Neural progenitor cell (in vitro differentiated cells): ENCODE data around the gene GDF2. TPM values are rescaled to one million over a fixed set of nuclear protein-coding genes. Genes with fewer than 3 reads are reported as not detected.

Experiments
- DNase-seq: peaks from one replicate; pipeline ENCODE4 v3.0.0-alpha.2; 2016; ENCODE audit warnings: low spot score
- H2AFZ ChIP-seq: fragments of 200-600 bp; sonication (generic); replicated peaks from 2 replicates; pipeline ENCODE4 v1.6.1; 2016; ENCODE audit warnings: antibody characterized with exemption
- H3F3A ChIP-seq: fragments of 200-600 bp; sonication (generic); 2 replicates; pipeline ENCODE4 v1.6.1; 2016; ENCODE audit warnings: antibody characterized with exemption, low read depth
- H3K27ac ChIP-seq: fragments of 200-600 bp; sonication (generic); 2 replicates; pipeline ENCODE4 v1.5.1; 2016; ENCODE audit warnings: mild to moderate bottlenecking
- H3K27me3 ChIP-seq: fragments of 200-600 bp; sonication (generic); 2 replicates; pipeline ENCODE4 v1.6.1; 2016; ENCODE audit warnings: mild to moderate bottlenecking, moderate library complexity
- H3K36me3 ChIP-seq: fragments of 200-600 bp; sonication (generic); 2 replicates; pipeline ENCODE4 v1.5.1; 2016
- H3K4me1 ChIP-seq: fragments of 200-600 bp; sonication (generic); 2 replicates; pipeline ENCODE4 v1.6.1; 2016; ENCODE audit warnings: mixed run types
- H3K4me2 ChIP-seq: fragments of 200-600 bp; sonication (generic); 2 replicates; pipeline ENCODE4 v1.6.1; 2016
- H3K4me3 ChIP-seq: fragments of 200-600 bp; sonication (generic); 2 replicates; pipeline ENCODE4 v1.5.1; 2016
- H3K79me2 ChIP-seq: fragments of 200-600 bp; sonication (generic); 2 replicates; pipeline ENCODE4 v1.6.1; 2016; ENCODE audit warnings: low read depth
- H3K9ac ChIP-seq: fragments of 200-600 bp; sonication (generic); 2 replicates; pipeline ENCODE4 v1.6.1; 2016
- H3K9me3 ChIP-seq: fragments of 200-600 bp; sonication (generic); 2 replicates; pipeline ENCODE4 v1.5.1; 2016; ENCODE audit warnings: low read depth
- H4K20me1 ChIP-seq: fragments of 200-600 bp; sonication (generic); 2 replicates; pipeline ENCODE4 v1.6.1; 2016; ENCODE audit warnings: low read depth
- H3K27ac Mint-ChIP-seq: 3 replicates; pipeline ENCODE4 v1.8.0; 2021; ENCODE audit warnings: mixed read lengths
- H3K27me3 Mint-ChIP-seq: 2 replicates; pipeline ENCODE4 v1.8.0; 2022; ENCODE audit warnings: low read depth, mild to moderate bottlenecking, inconsistent platforms, moderate library complexity, mixed read lengths; ENCODE audit not compliant: insufficient read depth
- H3K36me3 Mint-ChIP-seq: 3 replicates; pipeline ENCODE4 v1.8.0; 2021; ENCODE audit warnings: mixed read lengths
- H3K4me1 Mint-ChIP-seq: 3 replicates; pipeline ENCODE4 v1.8.0; 2021; ENCODE audit warnings: mixed read lengths
- H3K4me3 Mint-ChIP-seq: 3 replicates; pipeline ENCODE4 v1.8.0; 2021; ENCODE audit warnings: mild to moderate bottlenecking, moderate library complexity, mixed read lengths
- H3K9me3 Mint-ChIP-seq: 3 replicates; pipeline ENCODE4 v1.8.0; 2020; ENCODE audit warnings: mixed read lengths
- EZH2 ChIP-seq: fragments of 200-600 bp; sonication (generic); IDR thresholded peaks from 2 replicates; pipeline ENCODE4 v1.6.1; 2017; ENCODE audit warnings: antibody characterized with exemption, mild to moderate bottlenecking, moderate library complexity
- EZH2phosphoT487 ChIP-seq: fragments of 200-600 bp; sonication (generic); IDR thresholded peaks from 2 replicates; pipeline ENCODE4 v1.6.1; 2017; ENCODE audit warnings: antibody characterized with exemption
- total RNA-seq: library from RNA; depleted of rRNA; stranded (reverse); fragments of >200 nt; gene quantifications from 2 replicates; pipeline ENCODE4 v1.2.3, GENCODE V29; 2015; ENCODE audit warnings: low replicate concordance
- TF ChIP-seq, protein P1 (sequence below): fragments of 200-600 bp; sonication (generic); IDR thresholded peaks from 2 replicates; pipeline ENCODE4 v1.5.1; 2017; ENCODE audit warnings: antibody characterized with exemption, mild to moderate bottlenecking

The GDF2 gene
- total RNA-seq, 1 donor from 2014 or later = not detected

DNA sequence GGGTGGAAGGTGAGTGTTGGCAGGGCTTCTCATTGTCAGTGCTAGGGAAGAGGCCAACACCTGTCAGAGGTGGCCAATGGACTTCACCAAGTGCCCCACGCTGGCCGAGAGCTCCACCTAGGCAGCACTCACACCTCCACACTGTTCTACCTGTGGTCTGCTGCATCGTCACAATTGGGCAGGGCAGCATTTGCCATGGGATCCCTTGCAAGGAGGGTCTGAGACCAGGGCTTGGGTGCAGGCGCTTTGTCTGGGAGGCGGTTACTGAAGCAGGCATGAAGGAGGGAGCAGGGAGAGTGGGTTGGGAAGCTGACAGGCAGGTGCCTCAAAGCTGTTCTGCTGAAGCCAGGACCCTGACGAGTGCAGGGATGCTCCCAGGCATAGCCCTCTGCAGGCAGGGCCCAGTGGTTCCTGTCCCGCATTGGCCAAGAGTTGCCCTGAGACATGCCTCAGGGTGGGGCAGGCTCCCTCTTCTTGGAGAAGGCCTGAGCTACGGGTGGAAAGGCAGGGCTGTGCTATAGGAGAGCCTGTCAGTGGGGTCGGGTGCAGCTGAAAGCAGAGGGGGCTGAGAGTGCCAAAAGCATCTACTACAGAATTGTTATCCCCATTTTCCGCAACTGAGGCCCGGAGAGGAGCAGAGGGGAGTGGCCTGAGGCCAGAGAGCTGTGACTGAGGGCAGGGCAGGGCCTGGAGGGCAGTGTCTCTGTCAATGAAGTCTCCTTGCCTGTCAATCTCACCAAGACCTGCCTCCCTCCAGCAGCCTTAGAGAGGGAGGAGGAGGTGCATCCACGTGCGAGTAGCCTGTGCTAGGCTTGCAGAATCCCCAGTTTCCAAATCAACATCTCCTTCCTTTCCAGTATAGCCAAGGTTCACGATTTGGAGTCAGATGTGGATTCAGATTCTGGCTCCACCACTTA lies 29.9 kb downstream of the GDF2 start:
- no peak for DNase-seq
- no peak overlapping the region for H3K27ac ChIP-seq
- peaks cover 6% of the 10 kb centered on the region for H3K27me3 Mint-ChIP-seq
- no peak overlapping the region for H3K27ac Mint-ChIP-seq
- H3K4me3 Mint-ChIP-seq = no peak overlapping the region
- H3K79me2 ChIP-seq = no peaks in the 10 kb centered on the region
- no peaks in the 10 kb centered on the region for H3K9me3 Mint-ChIP-seq
- TF ChIP-seq EZH2 = no peak
- TF ChIP-seq, protein P1, sequence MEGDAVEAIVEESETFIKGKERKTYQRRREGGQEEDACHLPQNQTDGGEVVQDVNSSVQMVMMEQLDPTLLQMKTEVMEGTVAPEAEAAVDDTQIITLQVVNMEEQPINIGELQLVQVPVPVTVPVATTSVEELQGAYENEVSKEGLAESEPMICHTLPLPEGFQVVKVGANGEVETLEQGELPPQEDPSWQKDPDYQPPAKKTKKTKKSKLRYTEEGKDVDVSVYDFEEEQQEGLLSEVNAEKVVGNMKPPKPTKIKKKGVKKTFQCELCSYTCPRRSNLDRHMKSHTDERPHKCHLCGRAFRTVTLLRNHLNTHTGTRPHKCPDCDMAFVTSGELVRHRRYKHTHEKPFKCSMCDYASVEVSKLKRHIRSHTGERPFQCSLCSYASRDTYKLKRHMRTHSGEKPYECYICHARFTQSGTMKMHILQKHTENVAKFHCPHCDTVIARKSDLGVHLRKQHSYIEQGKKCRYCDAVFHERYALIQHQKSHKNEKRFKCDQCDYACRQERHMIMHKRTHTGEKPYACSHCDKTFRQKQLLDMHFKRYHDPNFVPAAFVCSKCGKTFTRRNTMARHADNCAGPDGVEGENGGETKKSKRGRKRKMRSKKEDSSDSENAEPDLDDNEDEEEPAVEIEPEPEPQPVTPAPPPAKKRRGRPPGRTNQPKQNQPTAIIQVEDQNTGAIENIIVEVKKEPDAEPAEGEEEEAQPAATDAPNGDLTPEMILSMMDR = no peak
- no peak for TF ChIP-seq EZH2phosphoT487
- peak overlapping the region; percentile 10 for H2AFZ ChIP-seq
- no peaks in the 10 kb centered on the region for H3K4me1 ChIP-seq
- H3K36me3 ChIP-seq = no peaks in the 10 kb centered on the region
- no peaks in the 10 kb centered on the region for H3K9me3 ChIP-seq
- H3K4me1 Mint-ChIP-seq = peaks cover 4% of the 10 kb centered on the region
- no peaks in the 10 kb centered on the region for H4K20me1 ChIP-seq
- no peaks in the 10 kb centered on the region for H3K27me3 ChIP-seq
- no peaks in the 10 kb centered on the region for H3K36me3 Mint-ChIP-seq
- no peaks in the 10 kb centered on the region for H3F3A ChIP-seq
- H3K4me3 ChIP-seq = no peak overlapping the region
- no peak overlapping the region for H3K9ac ChIP-seq
- no peak overlapping the region for H3K4me2 ChIP-seq

DNA sequence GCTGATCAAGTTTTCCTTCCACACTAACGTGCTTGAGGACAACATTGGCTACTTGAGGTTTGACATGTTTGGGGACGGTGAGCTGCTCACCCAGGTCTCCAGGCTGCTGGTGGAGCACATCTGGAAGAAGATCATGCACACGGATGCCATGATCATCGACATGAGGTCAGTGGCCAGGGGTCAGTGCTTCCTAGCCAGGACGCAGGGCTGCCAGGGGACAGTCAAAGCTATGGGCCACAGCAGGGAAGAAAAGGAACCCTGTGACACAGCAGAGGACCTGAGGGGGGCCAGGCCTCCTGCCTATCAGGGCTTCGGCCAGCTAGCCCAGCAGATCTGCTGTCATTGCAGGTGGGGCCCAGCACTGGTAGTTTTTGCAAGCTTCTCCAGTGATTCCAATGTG lies 31.1 kb downstream of the GDF2 start:
- no peak for TF ChIP-seq EZH2
- TF ChIP-seq, protein P1 = no peak
- no peak for TF ChIP-seq EZH2phosphoT487
- Histone ChIP-seq H3K27me3 (no peaks in the 10 kb centered on the region), H3K79me2 (no peaks in the 10 kb centered on the region)

GRCh38 chr10:47354165-47354564 lies 31.9 kb downstream of the GDF2 start:
- no peak for TF ChIP-seq EZH2
- TF ChIP-seq EZH2phosphoT487 = no peak
- TF ChIP-seq, protein P1 = no peak
- Mint-ChIP-seq H3K9me3 (no peaks in the 10 kb centered on the region), H3K27me3 (peaks cover 3% of the 10 kb centered on the region), H3K36me3 (no peaks in the 10 kb centered on the region), H3K4me3 (peak overlapping the region; percentile 14), H3K27ac (no peak overlapping the region), H3K4me1 (no peaks in the 10 kb centered on the region)
- Histone ChIP-seq H3K27me3 (no peaks in the 10 kb centered on the region), H3K79me2 (no peaks in the 10 kb centered on the region), H3K4me3 (no peak overlapping the region), H3K36me3 (no peaks in the 10 kb centered on the region), H3F3A (no peaks in the 10 kb centered on the region), H4K20me1 (no peaks in the 10 kb centered on the region), H3K4me2 (no peak overlapping the region), H3K9me3 (no peaks in the 10 kb centered on the region), H3K4me1 (no peaks in the 10 kb centered on the region), H3K27ac (no peak overlapping the region), H3K9ac (no peak overlapping the region), H2AFZ (no peak overlapping the region)
- no peak for DNase-seq

More for the DNA sequence above, 31.1 kb downstream of the GDF2 start:
- Histone ChIP-seq H3K36me3 (no peaks in the 10 kb centered on the region), H3K9ac (no peak overlapping the region), H4K20me1 (no peaks in the 10 kb centered on the region), H3F3A (no peaks in the 10 kb centered on the region), H3K9me3 (no peaks in the 10 kb centered on the region), H2AFZ (no peak overlapping the region), H3K4me3 (no peak overlapping the region), H3K27ac (no peak overlapping the region), H3K4me1 (no peaks in the 10 kb centered on the region), H3K4me2 (no peak overlapping the region)
- no peak for DNase-seq
- no peaks in the 10 kb centered on the region for H3K9me3 Mint-ChIP-seq
- peaks cover 3% of the 10 kb centered on the region for H3K27me3 Mint-ChIP-seq
- H3K4me1 Mint-ChIP-seq = no peaks in the 10 kb centered on the region
- H3K36me3 Mint-ChIP-seq = no peaks in the 10 kb centered on the region
- H3K4me3 Mint-ChIP-seq = no peak overlapping the region
- H3K27ac Mint-ChIP-seq = no peak overlapping the region
